Left cardiac atrium (tissue), 4 donors: ENCODE results near the gene GPR39. TPM values are rescaled to one million over a fixed set of nuclear protein-coding genes. Genes with fewer than 3 reads are reported as not detected.
"Not testable (repeated sequence)": the region's sequence is repeated elsewhere in the genome, so short reads cannot be mapped to it uniquely, and the experiment has no call there.

ENCODE experiments used
- ATAC-seq, 2 donors: fragments of 200-7000 bp; cut with Tn5 transposase; one replicate each; pipeline ENCODE4 v1.9.1; 2020; ENCODE audit warnings: mild to moderate bottlenecking in 2 of 2, moderate library complexity in 2 of 2
- DNase-seq: peaks from one replicate; pipeline ENCODE4 v3.0.0-alpha.2; 2020
- intact Hi-C, 2 donors: fragments of 100-400 bp; cut with DNase I; formaldehyde crosslinking; loops; one replicate each; pipeline versions ENCODE4 v1.14.1 to v1.15.1; 2022 to 2023
- total RNA-seq, 2 donors: library from RNA; stranded (reverse); fragmentation: NEBNext Ultra II Directional; extraction: Animal tissue kit (Norgen Biotek cat#: 25700); gene quantifications; one replicate each; pipeline ENCODE4 v1.2.1, GENCODE V29; 2021
- donor health status: DM: no; HTN: yes; CAD: no.
- donor health status: DM: no; HTN: yes; CAD: no; lungs with severe emphysema.
- donor health status: DM: yes; HTN: yes; CAD: no.
- donor health status: Dilated cardiomyopathy.

GPR39 gene
- total RNA-seq, 2 donors from 2014 or later, result 0.29 TPM; not detected in 1

GRCh38 chr2:132478461-132479105 lies 62.0 kb downstream of the GPR39 start:
- intact Hi-C loops, result no loop called here
- no peak for DNase-seq
- ATAC-seq, result no peak

- ATAC-seq, result no peak
- DNase-seq, result no peak
- intact Hi-C loops, result no loop called here
These were observed 62.5 kb downstream of the GPR39 start for GRCh38 chr2:132479155-132479554.

- intact Hi-C loops, result no loop called here
- no peak for ATAC-seq
- DNase-seq, result no peak
These were observed 66.2 kb downstream of the GPR39 start for GRCh38 chr2:132482821-132483220.

- intact Hi-C loops, result no loop called here
- ATAC-seq (no peak), DNase-seq (no peak)
These were observed 67.5 kb downstream of the GPR39 start for GRCh38 chr2:132484144-132484543.

- ATAC-seq (no peak), DNase-seq (no peak)
- intact Hi-C loops, result no loop called here
These were observed 71.9 kb downstream of the GPR39 start for GRCh38 chr2:132488491-132488890.

GRCh38 chr2:132489150-132489549 lies 72.5 kb downstream of the GPR39 start:
- peak; percentile 27 to 59 for ATAC-seq
- peak; percentile 26 for DNase-seq
- intact Hi-C loops, result no loop called here

GRCh38 chr2:132495881-132496280 lies 79.3 kb downstream of the GPR39 start:
- intact Hi-C loops, result no loop called here
- no peak for DNase-seq
- ATAC-seq, result no peak

- DNase-seq, result no peak
- intact Hi-C loops, result no loop called here
- ATAC-seq, result no peak
These were observed 80.0 kb downstream of the GPR39 start for GRCh38 chr2:132496555-132496954.

GRCh38 chr2:132497591-132497990 lies 81.0 kb downstream of the GPR39 start:
- intact Hi-C loops, result no loop called here
- DNase-seq (no peak), ATAC-seq (no peak)

GRCh38 chr2:132503701-132504100 lies 87.1 kb downstream of the GPR39 start:
- no peak for DNase-seq
- no peak for ATAC-seq
- intact Hi-C loops, result no loop called here

GRCh38 chr2:132515010-132515409 lies 98.4 kb downstream of the GPR39 start:
- ATAC-seq (no peak), DNase-seq (no peak)
- intact Hi-C loops, result no loop called here

GRCh38 chr2:132517386-132517785 lies 100.8 kb downstream of the GPR39 start:
- DNase-seq (no peak), ATAC-seq (no peak)
- intact Hi-C loops, result no loop called here

- intact Hi-C loops, result no loop called here
- ATAC-seq (no peak), DNase-seq (no peak)
These were observed 101.7 kb downstream of the GPR39 start for GRCh38 chr2:132518302-132518701.

- intact Hi-C loops, result no loop called here
- DNase-seq (no peak), ATAC-seq (no peak)
These were observed 103.0 kb downstream of the GPR39 start for GRCh38 chr2:132519566-132519965.

GRCh38 chr2:132521341-132521740 lies 104.7 kb downstream of the GPR39 start:
- DNase-seq (no peak), ATAC-seq (no peak)
- intact Hi-C loops, result no loop called here

GRCh38 chr2:132522901-132523300 lies 106.3 kb downstream of the GPR39 start:
- DNase-seq (no peak), ATAC-seq (no peak)
- intact Hi-C loops, result no loop called here

GRCh38 chr2:132537061-132537460 lies 120.5 kb downstream of the GPR39 start:
- ATAC-seq, DNase-seq, intact Hi-C loops: not testable (repeated sequence)

- no peak for ATAC-seq
- intact Hi-C loops, result no loop called here
- no peak for DNase-seq
These were observed 121.8 kb downstream of the GPR39 start for GRCh38 chr2:132538331-132538855.

- DNase-seq, result no peak
- no peak for ATAC-seq
- intact Hi-C loops, result loop anchor here in 1 of 2 donors (10.0 kb wide), 1 partner anchor 635 kb away; no protein-coding TSS in a partner anchor
These were observed 123.6 kb downstream of the GPR39 start for GRCh38 chr2:132540166-132540565.

- intact Hi-C loops, result loop anchor here in 1 of 2 donors (10.0 kb wide), 1 partner anchor 632 kb away; no protein-coding TSS in a partner anchor
- DNase-seq, result no peak
- ATAC-seq, result no peak
These were observed 126.5 kb downstream of the GPR39 start for GRCh38 chr2:132542953-132543569.
